WTC11 (cell line): Measurements from ENCODE around the gene LRRC7. TPM values are rescaled to one million over a fixed set of nuclear protein-coding genes. Genes with fewer than 3 reads are reported as not detected.

ENCODE experiments used
- ATAC-seq: fragments of 200-7000 bp; cut with Tn5 transposase; 2 replicates; pipeline ENCODE4 v1.10.0; 2021; ENCODE audit warnings: mild to moderate bottlenecking, moderate library complexity
- CTCF ChIA-PET: fragments of 300-600 bp; sonication (Branson Sonifier 250); formaldehyde crosslinking; loops from one replicate; lab custom pipeline; 2021; ENCODE audit warnings: antibody characterized with exemption; lab: Charles Lee
- POLR2A ChIA-PET: fragments of 350-600 bp; sonication (Branson Sonifier 250); formaldehyde crosslinking; loops from one replicate; lab custom pipeline; 2021; ENCODE audit warnings: antibody characterized with exemption; lab: Charles Lee
- DNase-seq: peaks from one replicate; pipeline ENCODE4 v3.0.0; 2021; ENCODE audit warnings: low spot score
- H3K27ac Mint-ChIP-seq: 2 replicates; pipeline ENCODE4 v1.8.0; 2021; ENCODE audit warnings: mixed read lengths
- H3K27me3 Mint-ChIP-seq: 2 replicates; pipeline ENCODE4 v1.8.0; 2021; ENCODE audit warnings: low read depth, mild to moderate bottlenecking, moderate library complexity, mixed read lengths
- H3K36me3 Mint-ChIP-seq: 2 replicates; pipeline ENCODE4 v1.8.0; 2021; ENCODE audit warnings: mixed read lengths
- H3K4me1 Mint-ChIP-seq: 2 replicates; pipeline ENCODE4 v1.8.0; 2022; ENCODE audit warnings: mixed read lengths
- H3K4me3 Mint-ChIP-seq: 2 replicates; pipeline ENCODE4 v1.8.0; 2021; ENCODE audit warnings: mild to moderate bottlenecking, moderate library complexity, mixed read lengths
- H3K9me3 Mint-ChIP-seq: 2 replicates; pipeline ENCODE4 v1.8.0; 2021; ENCODE audit warnings: mixed read lengths
- AR ChIP-seq: fragments of 250-450 bp; sonication (Bioruptor Pico); IDR thresholded peaks from 2 replicates; pipeline ENCODE4 v1.9.0; 2021; ENCODE audit warnings: mild to moderate bottlenecking
- FOXP1 ChIP-seq: sonication (generic); formaldehyde crosslinking; IDR thresholded peaks from 2 replicates; pipeline ENCODE4 v1.8.0; 2022; ENCODE audit warnings: missing genetic modification reagents, mild to moderate bottlenecking, moderate library complexity, borderline replicate concordance
- FOXP4 ChIP-seq: sonication (generic); formaldehyde crosslinking; IDR thresholded peaks from 2 replicates; pipeline ENCODE4 v1.8.0; 2022; ENCODE audit warnings: mild to moderate bottlenecking, missing genetic modification reagents
- GTF2I ChIP-seq: fragments of 250-450 bp; sonication (Bioruptor Pico); conservative IDR thresholded peaks from 2 replicates; pipeline ENCODE4 v1.4.0; 2021; ENCODE audit warnings: mild to moderate bottlenecking
- MYBL2 ChIP-seq: sonication (generic); formaldehyde crosslinking; IDR thresholded peaks from 2 replicates; pipeline ENCODE4 v1.8.1; 2023; ENCODE audit warnings: mild to moderate bottlenecking, moderate library complexity, missing genetic modification reagents
- NFE2L1 ChIP-seq: sonication (generic); formaldehyde crosslinking; IDR thresholded peaks from 2 replicates; pipeline ENCODE4 v1.8.1; 2023; ENCODE audit warnings: missing genetic modification reagents
- NFYB ChIP-seq: sonication (generic); formaldehyde crosslinking; conservative IDR thresholded peaks from 2 replicates; pipeline ENCODE4 v1.8.0; 2022; ENCODE audit warnings: low read depth, missing genetic modification reagents
- NR3C1 ChIP-seq: sonication (generic); formaldehyde crosslinking; conservative IDR thresholded peaks from 2 replicates; pipeline ENCODE4 v1.8.1; 2023; ENCODE audit warnings: low read depth, mild to moderate bottlenecking, missing genetic modification reagents
- PREB ChIP-seq: sonication (generic); formaldehyde crosslinking; IDR thresholded peaks from 2 replicates; pipeline ENCODE4 v1.8.1; 2022; ENCODE audit warnings: mild to moderate bottlenecking, missing genetic modification reagents, moderate library complexity, borderline replicate concordance
- PRRX2 ChIP-seq: fragments of 250-450 bp; sonication (Bioruptor Pico); IDR thresholded peaks from 2 replicates; pipeline ENCODE4 v1.8.0; 2021; ENCODE audit warnings: mild to moderate bottlenecking
- SOX15 ChIP-seq: fragments of 250-450 bp; sonication (Bioruptor Pico); IDR thresholded peaks from 2 replicates; pipeline ENCODE4 v1.9.0; 2021; ENCODE audit warnings: mild to moderate bottlenecking
- ZNF263 ChIP-seq: sonication (generic); formaldehyde crosslinking; IDR thresholded peaks from 2 replicates; pipeline ENCODE4 v1.8.1; 2022; ENCODE audit warnings: low read depth, mild to moderate bottlenecking, moderate library complexity, missing genetic modification reagents
- ZNF425 ChIP-seq: fragments of 250-450 bp; sonication (Bioruptor Pico); conservative IDR thresholded peaks from 2 replicates; pipeline ENCODE4 v1.9.0; 2021; ENCODE audit warnings: mild to moderate bottlenecking
- ZNF671 ChIP-seq: fragments of 250-450 bp; sonication (Bioruptor Pico); IDR thresholded peaks from 2 replicates; pipeline ENCODE4 v1.8.0; 2021; ENCODE audit warnings: mild to moderate bottlenecking
- total RNA-seq: library from RNA; stranded (reverse); gene quantifications from 3 replicates; pipeline ENCODE4 v1.2.3, GENCODE V29; 2021
- TF ChIP-seq, protein P1 (sequence below): sonication (generic); formaldehyde crosslinking; IDR thresholded peaks from 2 replicates; pipeline ENCODE4 v1.8.0; 2023; ENCODE audit warnings: missing genetic modification reagents
- TF ChIP-seq, protein P2 (sequence below): sonication (generic); formaldehyde crosslinking; IDR thresholded peaks from 2 replicates; pipeline ENCODE4 v1.8.0; 2022; ENCODE audit warnings: mild to moderate bottlenecking, missing genetic modification reagents
- TF ChIP-seq, protein P3 (sequence below): sonication (generic); formaldehyde crosslinking; IDR thresholded peaks from 2 replicates; pipeline ENCODE4 v1.8.1; 2023; ENCODE audit warnings: mild to moderate bottlenecking, missing genetic modification reagents
- TF ChIP-seq, protein P4 (sequence below): sonication (generic); formaldehyde crosslinking; IDR thresholded peaks from 2 replicates; pipeline ENCODE4 v1.8.1; 2022; ENCODE audit warnings: low read depth, mild to moderate bottlenecking, moderate library complexity, missing genetic modification reagents, borderline replicate concordance
- TF ChIP-seq, protein P5 (sequence below): sonication (generic); formaldehyde crosslinking; IDR thresholded peaks from 2 replicates; pipeline ENCODE4 v1.8.0; 2023; ENCODE audit warnings: missing genetic modification reagents, mild to moderate bottlenecking, borderline replicate concordance

Gene LRRC7
- total RNA-seq, 1 experiment from 2014 or later = not detected

DNA sequence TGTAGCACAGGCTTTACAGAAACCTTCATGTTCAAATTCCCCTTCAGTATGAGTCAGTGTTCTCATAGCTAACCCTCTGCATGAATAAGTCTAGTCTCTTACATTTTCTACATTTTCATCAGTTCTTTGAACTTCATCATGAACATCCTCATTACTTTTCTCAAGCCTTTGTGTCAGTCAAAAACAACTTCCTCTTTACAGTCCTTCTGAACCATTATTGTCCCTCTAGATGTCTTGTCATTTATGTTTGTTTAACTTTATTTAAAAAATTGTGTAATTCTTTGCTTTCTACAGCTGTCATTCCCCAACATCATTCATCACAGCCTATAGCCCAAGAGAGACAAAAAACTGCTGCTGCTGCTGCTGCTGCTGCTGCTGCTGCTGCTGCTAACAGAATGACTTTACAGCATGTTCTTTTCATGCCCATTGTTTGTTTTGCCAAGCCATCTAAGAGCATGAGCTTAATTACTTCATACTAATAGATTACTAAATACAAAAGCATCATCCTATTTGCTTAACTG is 504.6 kb downstream of the LRRC7 start (continued):
- TF ChIP-seq, protein P1, sequence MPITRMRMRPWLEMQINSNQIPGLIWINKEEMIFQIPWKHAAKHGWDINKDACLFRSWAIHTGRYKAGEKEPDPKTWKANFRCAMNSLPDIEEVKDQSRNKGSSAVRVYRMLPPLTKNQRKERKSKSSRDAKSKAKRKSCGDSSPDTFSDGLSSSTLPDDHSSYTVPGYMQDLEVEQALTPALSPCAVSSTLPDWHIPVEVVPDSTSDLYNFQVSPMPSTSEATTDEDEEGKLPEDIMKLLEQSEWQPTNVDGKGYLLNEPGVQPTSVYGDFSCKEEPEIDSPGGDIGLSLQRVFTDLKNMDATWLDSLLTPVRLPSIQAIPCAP (CRISPR knock-in tag) = no peak
- TF ChIP-seq AR (CRISPR knock-in tag) = no peak
- TF ChIP-seq NR3C1 (CRISPR knock-in tag) = no peak
- TF ChIP-seq ZNF671 (CRISPR knock-in tag) = no peak
- TF ChIP-seq, protein P2, sequence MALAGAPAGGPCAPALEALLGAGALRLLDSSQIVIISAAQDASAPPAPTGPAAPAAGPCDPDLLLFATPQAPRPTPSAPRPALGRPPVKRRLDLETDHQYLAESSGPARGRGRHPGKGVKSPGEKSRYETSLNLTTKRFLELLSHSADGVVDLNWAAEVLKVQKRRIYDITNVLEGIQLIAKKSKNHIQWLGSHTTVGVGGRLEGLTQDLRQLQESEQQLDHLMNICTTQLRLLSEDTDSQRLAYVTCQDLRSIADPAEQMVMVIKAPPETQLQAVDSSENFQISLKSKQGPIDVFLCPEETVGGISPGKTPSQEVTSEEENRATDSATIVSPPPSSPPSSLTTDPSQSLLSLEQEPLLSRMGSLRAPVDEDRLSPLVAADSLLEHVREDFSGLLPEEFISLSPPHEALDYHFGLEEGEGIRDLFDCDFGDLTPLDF (CRISPR knock-in tag) = no peak
- no peak for TF ChIP-seq ZNF263
- no peak for TF ChIP-seq NFE2L1 (CRISPR knock-in tag)
- TF ChIP-seq PREB = no peak

DNA sequence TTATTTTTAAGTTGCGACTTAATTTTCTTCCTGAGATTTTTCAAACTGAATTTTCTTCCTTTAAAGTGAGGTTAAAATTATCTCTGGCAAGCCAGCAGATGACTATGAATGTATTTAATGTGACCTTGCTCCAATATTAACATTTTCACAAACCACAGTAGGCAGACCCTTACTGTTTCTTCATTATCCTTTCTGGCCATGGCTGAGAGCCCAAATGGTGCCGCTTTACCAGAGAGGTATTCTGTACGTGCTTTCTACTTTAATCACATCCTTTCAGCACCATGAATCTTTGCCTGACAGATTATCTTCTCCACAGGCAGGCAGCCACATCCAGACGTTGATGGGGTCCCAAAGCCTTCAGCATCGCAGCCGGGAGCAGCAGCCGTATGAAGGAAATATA is 508.0 kb downstream of the LRRC7 start:
- POLR2A ChIA-PET = no interaction called here
- H3K9me3 Mint-ChIP-seq = no peaks in the 10 kb centered on the region
- no peaks in the 10 kb centered on the region for H3K36me3 Mint-ChIP-seq
- ATAC-seq (no peak), DNase-seq (no peak)
- H3K27ac Mint-ChIP-seq = no peak overlapping the region
- CTCF ChIA-PET = no interaction called here
- H3K4me3 Mint-ChIP-seq = no peak overlapping the region
- H3K27me3 Mint-ChIP-seq = no peaks in the 10 kb centered on the region
- H3K4me1 Mint-ChIP-seq = 0 out of 2 replicates have a peak, but pooled peaks cover under 1% of the 10 kb centered on the region
- TF ChIP-seq, protein P3, sequence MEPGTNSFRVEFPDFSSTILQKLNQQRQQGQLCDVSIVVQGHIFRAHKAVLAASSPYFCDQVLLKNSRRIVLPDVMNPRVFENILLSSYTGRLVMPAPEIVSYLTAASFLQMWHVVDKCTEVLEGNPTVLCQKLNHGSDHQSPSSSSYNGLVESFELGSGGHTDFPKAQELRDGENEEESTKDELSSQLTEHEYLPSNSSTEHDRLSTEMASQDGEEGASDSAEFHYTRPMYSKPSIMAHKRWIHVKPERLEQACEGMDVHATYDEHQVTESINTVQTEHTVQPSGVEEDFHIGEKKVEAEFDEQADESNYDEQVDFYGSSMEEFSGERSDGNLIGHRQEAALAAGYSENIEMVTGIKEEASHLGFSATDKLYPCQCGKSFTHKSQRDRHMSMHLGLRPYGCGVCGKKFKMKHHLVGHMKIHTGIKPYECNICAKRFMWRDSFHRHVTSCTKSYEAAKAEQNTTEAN (CRISPR knock-in tag) = no peak
- TF ChIP-seq ZNF263 = no peak
- no peak for TF ChIP-seq NFYB (CRISPR knock-in tag)
- no peak for TF ChIP-seq ZNF425 (CRISPR knock-in tag)
- no peak for TF ChIP-seq MYBL2 (CRISPR knock-in tag)
- no peak for TF ChIP-seq SOX15
- no peak for TF ChIP-seq PRRX2 (CRISPR knock-in tag)
- no peak for TF ChIP-seq GTF2I (CRISPR knock-in tag)
- TF ChIP-seq FOXP4 (CRISPR knock-in tag) = no peak
- TF ChIP-seq, protein P4, sequence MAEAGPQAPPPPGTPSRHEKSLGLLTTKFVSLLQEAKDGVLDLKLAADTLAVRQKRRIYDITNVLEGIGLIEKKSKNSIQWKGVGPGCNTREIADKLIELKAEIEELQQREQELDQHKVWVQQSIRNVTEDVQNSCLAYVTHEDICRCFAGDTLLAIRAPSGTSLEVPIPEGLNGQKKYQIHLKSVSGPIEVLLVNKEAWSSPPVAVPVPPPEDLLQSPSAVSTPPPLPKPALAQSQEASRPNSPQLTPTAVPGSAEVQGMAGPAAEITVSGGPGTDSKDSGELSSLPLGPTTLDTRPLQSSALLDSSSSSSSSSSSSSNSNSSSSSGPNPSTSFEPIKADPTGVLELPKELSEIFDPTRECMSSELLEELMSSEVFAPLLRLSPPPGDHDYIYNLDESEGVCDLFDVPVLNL (CRISPR knock-in tag) = no peak
- TF ChIP-seq FOXP1 (CRISPR knock-in tag) = no peak
- TF ChIP-seq, protein P5, sequence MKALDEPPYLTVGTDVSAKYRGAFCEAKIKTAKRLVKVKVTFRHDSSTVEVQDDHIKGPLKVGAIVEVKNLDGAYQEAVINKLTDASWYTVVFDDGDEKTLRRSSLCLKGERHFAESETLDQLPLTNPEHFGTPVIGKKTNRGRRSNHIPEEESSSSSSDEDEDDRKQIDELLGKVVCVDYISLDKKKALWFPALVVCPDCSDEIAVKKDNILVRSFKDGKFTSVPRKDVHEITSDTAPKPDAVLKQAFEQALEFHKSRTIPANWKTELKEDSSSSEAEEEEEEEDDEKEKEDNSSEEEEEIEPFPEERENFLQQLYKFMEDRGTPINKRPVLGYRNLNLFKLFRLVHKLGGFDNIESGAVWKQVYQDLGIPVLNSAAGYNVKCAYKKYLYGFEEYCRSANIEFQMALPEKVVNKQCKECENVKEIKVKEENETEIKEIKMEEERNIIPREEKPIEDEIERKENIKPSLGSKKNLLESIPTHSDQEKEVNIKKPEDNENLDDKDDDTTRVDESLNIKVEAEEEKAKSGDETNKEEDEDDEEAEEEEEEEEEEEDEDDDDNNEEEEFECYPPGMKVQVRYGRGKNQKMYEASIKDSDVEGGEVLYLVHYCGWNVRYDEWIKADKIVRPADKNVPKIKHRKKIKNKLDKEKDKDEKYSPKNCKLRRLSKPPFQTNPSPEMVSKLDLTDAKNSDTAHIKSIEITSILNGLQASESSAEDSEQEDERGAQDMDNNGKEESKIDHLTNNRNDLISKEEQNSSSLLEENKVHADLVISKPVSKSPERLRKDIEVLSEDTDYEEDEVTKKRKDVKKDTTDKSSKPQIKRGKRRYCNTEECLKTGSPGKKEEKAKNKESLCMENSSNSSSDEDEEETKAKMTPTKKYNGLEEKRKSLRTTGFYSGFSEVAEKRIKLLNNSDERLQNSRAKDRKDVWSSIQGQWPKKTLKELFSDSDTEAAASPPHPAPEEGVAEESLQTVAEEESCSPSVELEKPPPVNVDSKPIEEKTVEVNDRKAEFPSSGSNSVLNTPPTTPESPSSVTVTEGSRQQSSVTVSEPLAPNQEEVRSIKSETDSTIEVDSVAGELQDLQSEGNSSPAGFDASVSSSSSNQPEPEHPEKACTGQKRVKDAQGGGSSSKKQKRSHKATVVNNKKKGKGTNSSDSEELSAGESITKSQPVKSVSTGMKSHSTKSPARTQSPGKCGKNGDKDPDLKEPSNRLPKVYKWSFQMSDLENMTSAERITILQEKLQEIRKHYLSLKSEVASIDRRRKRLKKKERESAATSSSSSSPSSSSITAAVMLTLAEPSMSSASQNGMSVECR (CRISPR knock-in tag) = no peak
